ENCODE measurements around the gene TOMM34. TPM values are rescaled to one million over a fixed set of nuclear protein-coding genes. Genes with fewer than 3 reads are reported as not detected.
A peak's percentile ranks its signal among the peaks of the same experiment; 100 is the strongest.

The TOMM34 gene
- polyA plus RNA-seq, 3 donors = 6.4 to 9.1 (median 7.7) TPM

DNA sequence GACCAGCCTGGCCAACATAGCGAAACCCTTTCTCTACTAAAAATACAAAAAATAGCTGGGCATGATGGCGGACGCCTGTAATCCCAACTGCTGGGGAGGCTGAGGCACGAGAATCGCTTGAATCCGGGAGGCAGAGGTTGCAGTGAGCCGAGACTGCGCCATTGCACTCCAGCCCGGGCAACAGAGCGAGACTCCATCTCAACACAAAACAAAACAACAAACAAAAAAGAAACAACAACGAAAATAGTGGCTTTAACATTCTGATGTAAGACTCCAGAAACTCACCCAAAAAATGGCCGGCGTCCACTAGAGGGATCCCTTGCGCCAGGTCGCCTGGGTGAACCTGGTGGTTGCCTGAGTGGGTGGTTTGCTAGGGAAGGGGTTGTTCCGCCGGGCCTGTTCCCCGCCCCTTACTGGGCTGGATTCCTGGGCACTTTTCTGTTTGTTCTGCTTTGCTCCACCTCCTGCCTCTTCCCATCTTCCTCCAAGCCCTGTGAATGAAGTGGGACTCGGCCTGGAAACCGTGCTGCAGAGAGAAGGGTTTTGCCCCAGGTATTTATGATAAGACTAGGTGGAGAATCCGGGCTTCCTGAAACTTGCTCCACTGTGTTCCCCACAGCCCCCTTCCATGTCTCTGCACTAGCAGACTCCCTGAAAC, 48.8 kb downstream of the TOMM34 start:
- Mint-ChIP-seq H3K27ac (no peak overlapping the region), H3K9me3 (no peaks in the 10 kb centered on the region), H3K4me3 (no peak overlapping the region), H3K36me3 (peaks cover 37 to 39% of the 10 kb centered on the region in 2 donors), H3K4me1 (peaks cover 30% of the 10 kb centered on the region), H3K27me3 (ENCODE audit: low read depth in 3 of 3) (no peaks in the 10 kb centered on the region)
- DNase-seq = peak in 2 of 3 donors; percentile 35 to 36
- WGBS (ENCODE audit: insufficient coverage) = 75% methylated on average over 4 of the region's 21 CpGs
- Histone ChIP-seq H3K9ac (ENCODE audit: insufficient read depth, low read length, poor library complexity, severe bottlenecking) (no peak overlapping the region), H4K20me1 (ENCODE audit: insufficient read depth, low read length) (peaks cover 36% of the 10 kb centered on the region), H3K36me3 (replicated peaks in 1 of 2; ENCODE audit: control insufficient read depth in 1 of 2, insufficient read depth in 2 of 2, low read length in 2 of 2) (peaks cover 16 to 26% of the 10 kb centered on the region in 2 donors), H3K4me1 (ENCODE audit: control insufficient read depth in 1 of 2, insufficient read depth in 2 of 2, low read length in 2 of 2) (peaks cover 19 to 24% of the 10 kb centered on the region in 2 donors), H3K4me3 (replicated peaks in 1 of 3; ENCODE audit: low read depth in 2 of 3, low read length in 3 of 3) (no peak overlapping the region), H3K4me2 (replicated peaks; ENCODE audit: extremely low read depth, low read length, poor library complexity, severe bottlenecking) (no peak overlapping the region), H3K27me3 (ENCODE audit: control insufficient read depth in 2 of 2, insufficient read depth in 2 of 2, low read length in 2 of 2) (no peaks in the 10 kb centered on the region), H3K79me2 (ENCODE audit: insufficient read depth, low read length) (peaks cover 2% of the 10 kb centered on the region), H2AFZ (ENCODE audit: insufficient read depth, low read depth, low read length, poor library complexity, severe bottlenecking) (no peak overlapping the region), H3K9me3 (replicated peaks in 1 of 2; ENCODE audit: control insufficient read depth in 1 of 2, insufficient read depth in 1 of 2, low read length in 2 of 2) (no peaks in the 10 kb centered on the region), H3K27ac (ENCODE audit: low read depth in 1 of 2, low read length in 2 of 2) (no peak overlapping the region)
- TF ChIP-seq, protein P1, sequence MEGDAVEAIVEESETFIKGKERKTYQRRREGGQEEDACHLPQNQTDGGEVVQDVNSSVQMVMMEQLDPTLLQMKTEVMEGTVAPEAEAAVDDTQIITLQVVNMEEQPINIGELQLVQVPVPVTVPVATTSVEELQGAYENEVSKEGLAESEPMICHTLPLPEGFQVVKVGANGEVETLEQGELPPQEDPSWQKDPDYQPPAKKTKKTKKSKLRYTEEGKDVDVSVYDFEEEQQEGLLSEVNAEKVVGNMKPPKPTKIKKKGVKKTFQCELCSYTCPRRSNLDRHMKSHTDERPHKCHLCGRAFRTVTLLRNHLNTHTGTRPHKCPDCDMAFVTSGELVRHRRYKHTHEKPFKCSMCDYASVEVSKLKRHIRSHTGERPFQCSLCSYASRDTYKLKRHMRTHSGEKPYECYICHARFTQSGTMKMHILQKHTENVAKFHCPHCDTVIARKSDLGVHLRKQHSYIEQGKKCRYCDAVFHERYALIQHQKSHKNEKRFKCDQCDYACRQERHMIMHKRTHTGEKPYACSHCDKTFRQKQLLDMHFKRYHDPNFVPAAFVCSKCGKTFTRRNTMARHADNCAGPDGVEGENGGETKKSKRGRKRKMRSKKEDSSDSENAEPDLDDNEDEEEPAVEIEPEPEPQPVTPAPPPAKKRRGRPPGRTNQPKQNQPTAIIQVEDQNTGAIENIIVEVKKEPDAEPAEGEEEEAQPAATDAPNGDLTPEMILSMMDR (IDR thresholded peaks at IDR 0.05) = peak; percentile 61
- intact Hi-C loops (cut with micrococcal nuclease) = no loop called here

DNA sequence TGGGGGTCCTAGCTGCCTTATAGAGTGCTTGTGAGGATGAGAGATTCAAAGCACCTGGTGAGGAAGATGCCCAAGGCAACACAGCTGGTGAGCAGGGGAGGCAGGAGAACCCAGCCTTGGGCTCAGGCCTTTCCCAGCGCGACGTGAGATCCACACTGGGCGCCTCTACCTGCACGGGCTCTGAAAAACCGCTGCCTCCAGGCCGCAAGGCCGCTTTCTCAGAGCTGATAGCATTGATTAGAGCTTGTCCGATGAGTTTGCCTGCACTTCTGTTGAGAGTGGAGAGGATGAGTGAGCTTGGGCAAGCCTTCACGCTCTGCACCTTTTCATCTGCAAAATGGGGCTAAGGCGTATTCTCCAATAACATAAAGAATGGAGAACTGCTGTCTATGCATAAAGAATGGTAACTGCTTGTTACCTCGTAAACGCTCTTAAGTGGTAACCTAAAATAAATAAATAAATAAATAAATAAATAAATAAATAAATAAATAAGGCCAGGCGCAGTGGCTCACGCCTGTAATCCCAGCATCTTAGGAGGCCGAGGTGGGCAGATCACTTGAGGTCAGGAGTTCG, 49.4 kb downstream of the TOMM34 start:
- H3K4me2 ChIP-seq (replicated peaks; ENCODE audit: extremely low read depth, low read length, poor library complexity, severe bottlenecking) = peak overlapping the region; percentile 84
- no peaks in the 10 kb centered on the region for H3K9me3 ChIP-seq (replicated peaks in 1 of 2; ENCODE audit: control insufficient read depth in 1 of 2, insufficient read depth in 1 of 2, low read length in 2 of 2)
- no peak for DNase-seq
- H3K36me3 ChIP-seq (replicated peaks in 1 of 2; ENCODE audit: control insufficient read depth in 1 of 2, insufficient read depth in 2 of 2, low read length in 2 of 2) = peaks cover 23 to 32% of the 10 kb centered on the region in 2 donors
- H3K9me3 Mint-ChIP-seq = no peaks in the 10 kb centered on the region
- peak overlapping the region; percentile 54 for H3K9ac ChIP-seq (ENCODE audit: insufficient read depth, low read length, poor library complexity, severe bottlenecking)
- H3K27ac Mint-ChIP-seq = peak overlapping the region in 1 of 7 donors; percentile 54
- peak overlapping the region; percentile 89 to 93 for H3K4me3 Mint-ChIP-seq
- no peaks in the 10 kb centered on the region for H3K27me3 Mint-ChIP-seq (ENCODE audit: low read depth in 3 of 3)
- peaks cover 30% of the 10 kb centered on the region for H3K4me1 Mint-ChIP-seq
- WGBS (ENCODE audit: insufficient coverage) = 80% methylated on average over 3 of the region's 17 CpGs
- TF ChIP-seq, protein P1 (IDR thresholded peaks at IDR 0.05) = no peak
- peaks cover 42% of the 10 kb centered on the region for H4K20me1 ChIP-seq (ENCODE audit: insufficient read depth, low read length)
- peak overlapping the region in 1 of 2 donors; percentile 59 for H3K27ac ChIP-seq (ENCODE audit: low read depth in 1 of 2, low read length in 2 of 2)
- H3K4me1 ChIP-seq (ENCODE audit: control insufficient read depth in 1 of 2, insufficient read depth in 2 of 2, low read length in 2 of 2) = peaks cover 19 to 24% of the 10 kb centered on the region in 2 donors
- H2AFZ ChIP-seq (ENCODE audit: insufficient read depth, low read depth, low read length, poor library complexity, severe bottlenecking) = peak overlapping the region; percentile 63
- H3K27me3 ChIP-seq (ENCODE audit: control insufficient read depth in 2 of 2, insufficient read depth in 2 of 2, low read length in 2 of 2) = no peaks in the 10 kb centered on the region
- peak overlapping the region in 2 of 3 experiments; percentile 36 to 79 for H3K4me3 ChIP-seq (replicated peaks in 1 of 3; ENCODE audit: low read depth in 2 of 3, low read length in 3 of 3)
- intact Hi-C loops (cut with micrococcal nuclease) = no loop called here
- peaks cover 2% of the 10 kb centered on the region for H3K79me2 ChIP-seq (ENCODE audit: insufficient read depth, low read length)
- H3K36me3 Mint-ChIP-seq = peaks cover 42% of the 10 kb centered on the region in 2 donors

Measured in CD14-positive monocyte (primary cell).